Right atrium auricular region (tissue), 2 donors: ENCODE results near the gene TUBB4B. TPM values are rescaled to one million over a fixed set of nuclear protein-coding genes. Genes with fewer than 3 reads are reported as not detected.
A peak's percentile ranks its signal among the peaks of the same experiment; 100 is the strongest.

Experiments used
- DNase-seq: peaks from one replicate; pipeline ENCODE4 v3.0.0-alpha.2; 2019; ENCODE audit warnings: low spot score
- H3K27ac ChIP-seq, 2 donors: fragments of 200-600 bp; sonication (generic); 1 replicate in 1 of 2; 2 replicates in 1 of 2; pipeline ENCODE4 v1.5.1; 2016 to 2019
- H3K27me3 ChIP-seq, 2 donors: fragments of 200-600 bp; sonication (generic); one replicate each; pipeline versions ENCODE4 v1.5.1 to v1.6.0; 2017 to 2019
- H3K36me3 ChIP-seq: fragments of 200-600 bp; sonication (generic); one replicate; pipeline ENCODE4 v1.5.1; 2016
- H3K4me1 ChIP-seq, 2 donors: fragments of 200-600 bp; sonication (generic); one replicate each; pipeline versions ENCODE4 v1.5.1 to v1.6.0; 2017 to 2019
- H3K4me3 ChIP-seq, 2 donors: fragments of 200-600 bp; sonication (generic); 1 replicate in 1 of 2; 2 replicates in 1 of 2; pipeline ENCODE4 v1.5.1; 2017 to 2019; ENCODE audit warnings: mild to moderate bottlenecking in 1 of 2, moderate library complexity in 1 of 2
- H3K9me3 ChIP-seq, 2 donors: fragments of 200-600 bp; sonication (generic); one replicate each; pipeline ENCODE4 v1.5.1; 2019
- total RNA-seq, 2 donors: library from RNA; depleted of rRNA; stranded (reverse); fragments of >200 nt; gene quantifications; one replicate each; pipeline ENCODE4 v1.1.0, GENCODE V29; 2016
- TF ChIP-seq, protein P1 (sequence below), 2 donors: fragments of 200-600 bp; sonication (generic); IDR thresholded peaks; one replicate each; pipeline ENCODE4 v1.5.1; 2019; ENCODE audit warnings: antibody characterized with exemption in 2 of 2

The TUBB4B gene
- total RNA-seq, 2 donors from 2014 or later, result 310 to 394 TPM

DNA sequence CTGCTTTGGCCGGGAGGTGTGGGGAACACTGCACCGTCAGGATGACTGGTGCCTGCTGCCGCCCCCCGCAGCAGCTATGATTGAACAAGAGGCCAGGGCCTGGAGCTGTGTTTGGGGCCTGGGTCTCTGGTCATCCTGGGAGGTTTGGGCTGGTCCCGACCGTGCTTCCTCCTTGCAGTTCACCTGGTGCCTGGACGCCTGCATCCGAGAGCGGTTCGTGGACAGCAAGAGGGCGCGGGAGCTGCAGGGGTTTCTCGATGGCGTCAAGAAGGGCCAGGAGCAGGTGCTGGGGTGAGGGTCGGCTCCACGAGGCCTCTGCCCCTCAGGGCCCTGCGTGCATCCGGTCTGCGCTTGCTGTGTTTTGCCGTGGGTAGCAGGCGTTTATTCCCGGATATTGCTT lies 23.0 kb downstream of the TUBB4B start:
- DNase-seq, result no peak
- Histone ChIP-seq H3K4me3 (no peak overlapping the region), H3K36me3 (peaks cover 37% of the 10 kb centered on the region), H3K9me3 (no peaks in the 10 kb centered on the region), H3K27ac (no peak overlapping the region), H3K27me3 (no peaks in the 10 kb centered on the region), H3K4me1 (peaks cover 0 to 13% of the 10 kb centered on the region in 2 donors)
- TF ChIP-seq, protein P1, sequence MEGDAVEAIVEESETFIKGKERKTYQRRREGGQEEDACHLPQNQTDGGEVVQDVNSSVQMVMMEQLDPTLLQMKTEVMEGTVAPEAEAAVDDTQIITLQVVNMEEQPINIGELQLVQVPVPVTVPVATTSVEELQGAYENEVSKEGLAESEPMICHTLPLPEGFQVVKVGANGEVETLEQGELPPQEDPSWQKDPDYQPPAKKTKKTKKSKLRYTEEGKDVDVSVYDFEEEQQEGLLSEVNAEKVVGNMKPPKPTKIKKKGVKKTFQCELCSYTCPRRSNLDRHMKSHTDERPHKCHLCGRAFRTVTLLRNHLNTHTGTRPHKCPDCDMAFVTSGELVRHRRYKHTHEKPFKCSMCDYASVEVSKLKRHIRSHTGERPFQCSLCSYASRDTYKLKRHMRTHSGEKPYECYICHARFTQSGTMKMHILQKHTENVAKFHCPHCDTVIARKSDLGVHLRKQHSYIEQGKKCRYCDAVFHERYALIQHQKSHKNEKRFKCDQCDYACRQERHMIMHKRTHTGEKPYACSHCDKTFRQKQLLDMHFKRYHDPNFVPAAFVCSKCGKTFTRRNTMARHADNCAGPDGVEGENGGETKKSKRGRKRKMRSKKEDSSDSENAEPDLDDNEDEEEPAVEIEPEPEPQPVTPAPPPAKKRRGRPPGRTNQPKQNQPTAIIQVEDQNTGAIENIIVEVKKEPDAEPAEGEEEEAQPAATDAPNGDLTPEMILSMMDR (IDR thresholded peaks at IDR 0.05), result no peak

DNA sequence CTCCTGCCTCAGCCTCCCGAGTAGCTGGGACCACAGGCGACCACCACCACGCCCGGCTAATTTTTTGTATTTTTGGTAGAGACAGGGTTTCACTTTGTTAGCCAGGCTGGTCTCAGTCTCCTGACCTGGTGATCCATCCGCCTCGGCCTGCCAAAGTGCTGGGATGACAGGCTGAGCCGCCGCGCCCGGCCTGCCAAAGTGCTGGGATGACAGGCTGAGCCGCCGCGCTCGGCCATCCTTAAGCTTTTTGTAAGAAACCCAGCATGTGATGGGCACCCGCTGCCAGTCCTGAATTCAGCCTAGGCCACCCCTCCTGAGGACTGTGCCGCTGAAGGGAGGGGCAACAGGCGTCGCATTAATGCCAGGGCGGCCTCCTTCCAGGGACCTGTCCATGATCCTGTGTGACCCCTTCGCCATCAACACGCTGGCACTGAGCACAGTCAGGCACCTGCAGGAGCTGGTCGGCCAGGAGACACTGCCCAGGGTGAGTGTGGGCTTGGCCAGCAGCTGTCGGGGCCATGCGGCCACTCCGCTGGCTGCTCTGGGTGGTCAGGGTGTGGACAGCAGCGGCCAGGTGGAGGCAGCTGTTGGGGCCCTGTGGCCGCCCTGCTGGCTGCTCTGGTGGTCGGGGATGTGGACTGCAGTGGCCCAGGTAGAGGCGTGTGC lies 24.5 kb downstream of the TUBB4B start:
- TF ChIP-seq, protein P1 (IDR thresholded peaks at IDR 0.05), result no peak
- Histone ChIP-seq H3K36me3 (peaks cover 37% of the 10 kb centered on the region), H3K27ac (no peak overlapping the region), H3K9me3 (no peaks in the 10 kb centered on the region), H3K4me1 (peaks cover 0 to 24% of the 10 kb centered on the region in 2 donors), H3K4me3 (no peak overlapping the region), H3K27me3 (no peaks in the 10 kb centered on the region)
- no peak for DNase-seq

DNA sequence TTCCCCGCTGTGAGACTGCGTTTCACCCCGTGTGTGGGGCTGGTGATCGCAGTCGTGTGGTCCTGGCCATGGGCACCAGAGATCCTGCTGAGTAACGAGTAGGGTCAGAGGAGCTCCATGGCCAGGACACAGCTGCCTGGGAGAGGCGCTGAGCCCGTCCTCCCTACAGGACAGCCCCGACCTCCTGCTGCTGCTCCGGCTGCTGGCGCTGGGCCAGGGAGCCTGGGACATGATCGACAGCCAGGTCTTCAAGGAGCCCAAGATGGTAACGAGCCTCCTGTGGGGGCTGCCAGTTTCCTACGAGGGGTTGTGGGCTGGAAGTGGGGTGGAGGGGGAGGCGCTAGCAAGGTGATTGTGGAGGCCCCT lies 25.1 kb downstream of the TUBB4B start:
- TF ChIP-seq, protein P1 (IDR thresholded peaks at IDR 0.05), result no peak
- H3K36me3 ChIP-seq, result peaks cover 39% of the 10 kb centered on the region
- H3K27ac ChIP-seq, result no peak overlapping the region
- H3K27me3 ChIP-seq, result no peaks in the 10 kb centered on the region
- peaks cover 0 to 29% of the 10 kb centered on the region in 2 donors for H3K4me1 ChIP-seq
- no peak for DNase-seq
- no peak overlapping the region for H3K4me3 ChIP-seq
- H3K9me3 ChIP-seq, result no peaks in the 10 kb centered on the region

DNA sequence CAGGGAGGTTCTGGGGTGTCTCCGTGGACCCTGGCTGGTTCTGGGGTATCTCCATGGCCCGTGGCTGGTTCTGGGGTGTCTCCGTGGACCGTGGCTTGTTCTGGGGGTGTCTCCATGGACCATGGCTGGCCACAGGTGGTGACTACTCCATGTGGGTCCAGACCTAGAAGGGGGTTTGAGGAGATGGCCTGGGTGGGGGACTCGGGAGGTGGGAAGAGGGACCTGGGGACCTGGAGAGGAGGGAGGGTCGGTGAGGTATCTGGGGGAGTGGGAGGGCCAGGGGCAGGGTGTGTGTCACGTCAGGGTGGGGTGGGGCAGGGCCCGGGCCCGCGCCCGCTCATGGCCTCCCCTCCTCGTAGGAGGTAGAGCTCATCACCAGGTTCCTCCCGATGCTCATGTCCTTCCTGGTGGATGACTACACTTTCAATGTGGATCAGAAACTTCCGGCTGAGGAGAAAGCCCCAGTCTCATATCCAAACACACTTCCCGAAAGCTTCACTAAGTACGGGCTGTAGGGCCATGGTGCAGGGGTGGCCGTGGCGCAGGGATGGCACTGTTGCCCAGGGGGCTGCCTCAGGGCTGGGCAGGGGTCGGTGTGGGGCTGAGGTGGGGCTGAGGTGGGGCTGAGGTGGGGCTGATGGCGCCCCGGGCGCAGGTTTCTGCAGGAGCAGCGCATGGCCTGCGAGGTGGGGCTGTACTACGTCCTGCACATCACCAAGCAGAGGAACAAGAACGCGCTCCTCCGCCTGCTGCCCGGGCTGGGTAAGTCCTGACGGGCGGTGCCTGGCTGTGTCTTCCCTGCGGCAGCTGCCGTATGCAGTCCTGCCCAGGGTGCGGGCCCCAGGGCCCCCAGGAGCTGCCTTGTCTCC lies 25.7 kb downstream of the TUBB4B start:
- TF ChIP-seq, protein P1 (IDR thresholded peaks at IDR 0.05), result no peak
- Histone ChIP-seq H3K27ac (no peak overlapping the region), H3K4me3 (no peak overlapping the region), H3K4me1 (peaks cover 0 to 36% of the 10 kb centered on the region in 2 donors), H3K27me3 (no peaks in the 10 kb centered on the region), H3K9me3 (no peaks in the 10 kb centered on the region), H3K36me3 (peaks cover 43% of the 10 kb centered on the region)
- no peak for DNase-seq

DNA sequence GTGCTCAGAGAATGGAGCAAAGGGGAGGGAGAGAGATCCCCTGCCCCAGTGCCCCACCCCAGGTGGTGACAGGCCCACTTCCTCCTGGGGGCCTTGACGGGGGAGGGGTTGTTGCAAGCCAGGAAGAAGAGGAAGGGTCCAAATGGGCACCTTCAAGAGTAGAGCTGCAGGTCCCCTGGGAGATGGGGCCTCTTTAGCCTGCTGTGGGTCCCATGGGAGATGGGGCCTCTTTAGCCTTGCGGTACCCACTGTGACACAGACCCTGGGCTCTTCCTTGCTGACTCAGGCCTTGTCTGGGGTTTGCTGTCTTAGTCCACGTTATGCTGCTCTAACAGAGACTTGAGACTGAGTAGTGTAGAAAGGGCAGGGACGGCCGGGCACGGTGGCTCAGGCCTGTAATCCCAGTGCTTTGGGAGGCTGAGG lies 26.9 kb downstream of the TUBB4B start:
- no peak for DNase-seq
- Histone ChIP-seq H3K36me3 (peaks cover 53% of the 10 kb centered on the region), H3K4me1 (peaks cover 0 to 45% of the 10 kb centered on the region in 2 donors), H3K27me3 (no peaks in the 10 kb centered on the region), H3K27ac (peak overlapping the region; percentile 78 to 83), H3K9me3 (no peaks in the 10 kb centered on the region), H3K4me3 (no peak overlapping the region)
- TF ChIP-seq, protein P1 (IDR thresholded peaks at IDR 0.05), result no peak
